ENCODE measurements around the gene MEIS2. TPM values are rescaled to one million over a fixed set of nuclear protein-coding genes. Genes with fewer than 3 reads are reported as not detected.

Gene MEIS2
- total RNA-seq, 1 donor from 2014 or later: 13.0 TPM

GRCh38 chr15:37117030-37117429 is 16.7 kb upstream of the MEIS2 start:
- Mint-ChIP-seq H3K4me3 (ENCODE audit: unreplicated experiment) (no peak overlapping the region), H3K36me3 (ENCODE audit: low read depth, unreplicated experiment) (no peaks in the 10 kb centered on the region), H3K4me1 (ENCODE audit: unreplicated experiment) (peaks cover 1% of the 10 kb centered on the region), H3K27me3 (ENCODE audit: unreplicated experiment) (peaks cover 2% of the 10 kb centered on the region), H3K9me3 (ENCODE audit: unreplicated experiment) (no peaks in the 10 kb centered on the region), H3K27ac (ENCODE audit: unreplicated experiment) (no peak overlapping the region)
- DNase-seq (ENCODE audit: low spot score): no peak
- TF ChIP-seq CTCF (IDR thresholded peaks at IDR 0.05; ENCODE audit: unreplicated experiment): no peak

GRCh38 chr15:37115538-37115937 is 15.2 kb upstream of the MEIS2 start:
- H3K9me3 Mint-ChIP-seq (ENCODE audit: unreplicated experiment): no peaks in the 10 kb centered on the region
- no peak overlapping the region for H3K27ac Mint-ChIP-seq (ENCODE audit: unreplicated experiment)
- DNase-seq (ENCODE audit: low spot score): no peak
- H3K4me3 Mint-ChIP-seq (ENCODE audit: unreplicated experiment): no peak overlapping the region
- no peaks in the 10 kb centered on the region for H3K36me3 Mint-ChIP-seq (ENCODE audit: low read depth, unreplicated experiment)
- TF ChIP-seq CTCF (IDR thresholded peaks at IDR 0.05; ENCODE audit: unreplicated experiment): no peak
- H3K27me3 Mint-ChIP-seq (ENCODE audit: unreplicated experiment): peaks cover 10% of the 10 kb centered on the region
- peaks cover 13% of the 10 kb centered on the region for H3K4me1 Mint-ChIP-seq (ENCODE audit: unreplicated experiment)

- H3K36me3 Mint-ChIP-seq (ENCODE audit: low read depth, unreplicated experiment): no peaks in the 10 kb centered on the region
- H3K4me1 Mint-ChIP-seq (ENCODE audit: unreplicated experiment): peaks cover 24% of the 10 kb centered on the region
- peaks cover 16% of the 10 kb centered on the region for H3K27me3 Mint-ChIP-seq (ENCODE audit: unreplicated experiment)
- DNase-seq (ENCODE audit: low spot score): no peak
- no peak overlapping the region for H3K27ac Mint-ChIP-seq (ENCODE audit: unreplicated experiment)
- no peaks in the 10 kb centered on the region for H3K9me3 Mint-ChIP-seq (ENCODE audit: unreplicated experiment)
- no peak for TF ChIP-seq CTCF (IDR thresholded peaks at IDR 0.05; ENCODE audit: unreplicated experiment)
- H3K4me3 Mint-ChIP-seq (ENCODE audit: unreplicated experiment): no peak overlapping the region
These were observed 12.8 kb upstream of the MEIS2 start for GRCh38 chr15:37112971-37113670.

GRCh38 chr15:37112171-37112570 is 11.8 kb upstream of the MEIS2 start:
- Mint-ChIP-seq H3K9me3 (ENCODE audit: unreplicated experiment) (no peaks in the 10 kb centered on the region), H3K27ac (ENCODE audit: unreplicated experiment) (no peak overlapping the region), H3K4me3 (ENCODE audit: unreplicated experiment) (no peak overlapping the region), H3K27me3 (ENCODE audit: unreplicated experiment) (peaks cover 17% of the 10 kb centered on the region), H3K4me1 (ENCODE audit: unreplicated experiment) (peaks cover 28% of the 10 kb centered on the region), H3K36me3 (ENCODE audit: low read depth, unreplicated experiment) (no peaks in the 10 kb centered on the region)
- no peak for TF ChIP-seq CTCF (IDR thresholded peaks at IDR 0.05; ENCODE audit: unreplicated experiment)
- DNase-seq (ENCODE audit: low spot score): no peak

GRCh38 chr15:37111427-37111717 is 11.0 kb upstream of the MEIS2 start:
- Mint-ChIP-seq H3K27ac (ENCODE audit: unreplicated experiment) (no peak overlapping the region), H3K4me1 (ENCODE audit: unreplicated experiment) (peaks cover 34% of the 10 kb centered on the region), H3K9me3 (ENCODE audit: unreplicated experiment) (no peaks in the 10 kb centered on the region), H3K27me3 (ENCODE audit: unreplicated experiment) (peaks cover 20% of the 10 kb centered on the region), H3K36me3 (ENCODE audit: low read depth, unreplicated experiment) (no peaks in the 10 kb centered on the region), H3K4me3 (ENCODE audit: unreplicated experiment) (peak overlapping the region; percentile 81)
- no peak for TF ChIP-seq CTCF (IDR thresholded peaks at IDR 0.05; ENCODE audit: unreplicated experiment)
- no peak for DNase-seq (ENCODE audit: low spot score)
